SH-SY5Y (cell line): Measurements from ENCODE around the gene SLC30A1.

ENCODE experiments used
- GATA2 ChIP-seq: IDR thresholded peaks from 2 replicates; pipeline ENCODE4 v1.6.1; 2011; ENCODE audit warnings: mild to moderate bottlenecking, low read depth, low read length
- GATA3 ChIP-seq: IDR thresholded peaks from 2 replicates; pipeline ENCODE4 v1.6.1; 2011; ENCODE audit warnings: low read depth, mild to moderate bottlenecking, low read length, moderate library complexity

- TF ChIP-seq GATA2 (no peak), GATA3 (no peak)
Measured at GRCh38 chr1:211529453-211529852, 49.5 kb downstream of the SLC30A1 start.
